ENCODE results near the gene TBX15. TPM values are rescaled to one million over a fixed set of nuclear protein-coding genes. Genes with fewer than 3 reads are reported as not detected.

TBX15 gene
- total and polyA plus RNA-seq, 9 of the 15 experiments (the other 6 are each of a cell fraction or from before 2014, with no cell fraction given): 0.03 to 3.4 (median 2.3) TPM

GRCh38 chr1:118947003-118947765 lies 41.0 kb downstream of the TBX15 start:
- Histone ChIP-seq H3K9me3 (replicated peaks; ENCODE audit: control insufficient read depth, insufficient read depth, low read depth, low read length) (no peaks in the 10 kb centered on the region), H3K9me1 (ENCODE audit: control insufficient read depth, insufficient read depth, low read length) (no peaks in the 10 kb centered on the region), H3K27me3 (ENCODE audit: control insufficient read depth in 2 of 2, insufficient read depth in 2 of 2, low read length in 2 of 2) (no peaks in the 10 kb centered on the region), H3K9ac (ENCODE audit: insufficient read depth in 1 of 2, low read depth in 2 of 2, low read length in 2 of 2) (no peak overlapping the region), H3K4me3 (no peak overlapping the region), H3K79me2 (ENCODE audit: control insufficient read depth, insufficient read depth, low read length) (no peaks in the 10 kb centered on the region), H2AFZ (ENCODE audit: low read depth, low read length) (no peak overlapping the region), H3K4me1 (replicated peaks in 1 of 2; ENCODE audit: control insufficient read depth in 2 of 2, insufficient read depth in 2 of 2, low read length in 2 of 2) (no peaks in the 10 kb centered on the region; a peak in 1 of 5 replicates), H3K27ac (ENCODE audit: extremely low read depth, low read depth, low read length) (no peak overlapping the region), H3K36me3 (ENCODE audit: control insufficient read depth, insufficient read depth, low read length) (no peaks in the 10 kb centered on the region), H4K20me1 (replicated peaks; ENCODE audit: control insufficient read depth, insufficient read depth, low read length) (no peaks in the 10 kb centered on the region), H3K4me2 (ENCODE audit: insufficient read depth, low read length) (no peak overlapping the region)
- whole genome bisulfite sequencing (ENCODE audit: insufficient coverage, low coverage, missing lambda C conversion rate): 20% methylated on average over 3 of the region's 3 CpGs
- BruUV-seq (replicated peaks): no TSS peak
- DNase-seq (ENCODE audit: extremely low read depth in 1 of 4, low spot score in 3 of 4): no peak
- ChIA-PET POLR2A (no interaction called here), CTCF (ENCODE audit: low intra/inter-chr PET ratio) (no interaction called here)
- no peak for ATAC-seq
- FAIRE-seq: no peak
- intact Hi-C loops (cut with micrococcal nuclease): loop anchor here (5.0 kb wide), 1 partner anchor 50 kb away; no protein-coding TSS in a partner anchor
- in situ Hi-C loops (cut with MboI): no loop called here
- TF ChIP-seq CEBPB (tag; IDR thresholded peaks at IDR 0.05) (no peak), MED1 (CRISPR knock-in tag; IDR thresholded peaks at IDR 0.05; ENCODE audit: borderline replicate concordance) (no peak), RBM34 (IDR thresholded peaks at IDR 0.05; ENCODE audit: borderline replicate concordance, insufficient read depth, low read length) (no peak), ZNF561 (CRISPR knock-in tag; conservative IDR thresholded peaks at IDR 0.05) (no peak), SNRNP70 (optimal IDR thresholded peaks at IDR 0.05; ENCODE audit: low read depth, low read length) (no peak), ZNF436 (CRISPR knock-in tag; IDR thresholded peaks at IDR 0.05) (no peak), ZBTB1 (CRISPR knock-in tag; IDR thresholded peaks at IDR 0.05; ENCODE audit: borderline replicate concordance, low read depth) (no peak), ZNF165 (CRISPR knock-in tag; IDR thresholded peaks at IDR 0.05; ENCODE audit: borderline replicate concordance) (0 out of 2 replicates have a peak, but pooled peaks have one; percentile 38), THRAP3 (IDR thresholded peaks at IDR 0.05; ENCODE audit: borderline replicate concordance) (no peak), REST (IDR thresholded peaks at IDR 0.05; ENCODE audit: borderline replicate concordance) (no peak), REST (CRISPR knock-in tag; IDR thresholded peaks at IDR 0.05; ENCODE audit: low read depth) (no peak), HDAC1 (IDR thresholded peaks at IDR 0.05) (no peak)
- TF ChIP-seq, protein P1, sequence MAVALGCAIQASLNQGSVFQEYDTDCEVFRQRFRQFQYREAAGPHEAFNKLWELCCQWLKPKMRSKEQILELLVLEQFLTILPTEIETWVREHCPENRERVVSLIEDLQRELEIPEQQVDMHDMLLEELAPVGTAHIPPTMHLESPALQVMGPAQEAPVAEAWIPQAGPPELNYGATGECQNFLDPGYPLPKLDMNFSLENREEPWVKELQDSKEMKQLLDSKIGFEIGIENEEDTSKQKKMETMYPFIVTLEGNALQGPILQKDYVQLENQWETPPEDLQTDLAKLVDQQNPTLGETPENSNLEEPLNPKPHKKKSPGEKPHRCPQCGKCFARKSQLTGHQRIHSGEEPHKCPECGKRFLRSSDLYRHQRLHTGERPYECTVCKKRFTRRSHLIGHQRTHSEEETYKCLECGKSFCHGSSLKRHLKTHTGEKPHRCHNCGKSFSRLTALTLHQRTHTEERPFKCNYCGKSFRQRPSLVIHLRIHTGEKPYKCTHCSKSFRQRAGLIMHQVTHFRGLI (CRISPR knock-in tag; IDR thresholded peaks at IDR 0.05): peak; percentile 38; the same call in 1 of the 2 replicates
